Activated T-cell treated with anti-CD3 and anti-CD28 coated beads for 4 hours (primary cell): ENCODE data around the gene ZER1.

Experiments
- DNase-seq: peaks from one replicate; pipeline ENCODE4 v3.0.0-alpha.2; 2020

ZER1 gene

DNA sequence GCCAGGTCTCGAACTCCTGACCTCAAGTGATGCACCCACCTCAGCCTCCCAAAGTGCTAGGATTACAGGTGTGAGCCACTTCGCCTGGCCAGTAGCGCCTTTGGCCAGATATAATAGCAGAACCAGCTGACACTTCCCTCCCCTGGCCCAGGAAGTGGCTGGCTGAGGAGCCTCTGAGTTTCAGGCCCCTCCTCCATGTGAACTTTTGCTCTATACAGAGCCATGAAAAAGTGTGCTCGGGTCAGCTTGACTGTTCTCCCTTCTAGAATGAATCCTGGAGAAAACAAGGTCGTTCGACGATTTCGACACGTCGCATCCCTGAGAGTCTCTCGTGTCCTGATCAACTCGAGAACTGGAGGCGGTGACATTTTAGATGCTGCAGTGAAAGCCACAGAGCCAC is 39.2 kb downstream of the ZER1 start:
- DNase-seq, result no peak

DNA sequence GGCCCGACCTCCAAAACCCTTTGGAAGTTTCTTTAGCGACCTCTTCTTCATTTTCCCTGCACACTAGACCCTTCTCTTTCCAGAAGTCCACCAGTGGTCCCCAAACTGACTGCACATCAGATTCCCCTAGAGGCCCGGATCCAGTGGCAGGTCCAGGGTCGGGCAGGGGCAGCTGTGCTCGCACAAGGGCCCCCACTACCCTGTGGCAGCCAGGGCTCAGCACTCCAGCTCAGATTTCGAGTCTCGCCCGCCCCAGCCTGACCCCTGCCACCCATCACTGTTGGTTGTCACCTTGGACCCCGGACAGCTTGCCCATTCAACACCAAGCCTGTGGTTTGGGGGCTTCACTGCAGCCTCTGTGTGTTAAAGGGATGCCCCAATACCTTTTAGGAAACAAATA is 40.0 kb downstream of the ZER1 start:
- DNase-seq, result no peak

- no peak for DNase-seq
These were observed 40.6 kb downstream of the ZER1 start for GRCh38 chr9:128731093-128731492.

DNA sequence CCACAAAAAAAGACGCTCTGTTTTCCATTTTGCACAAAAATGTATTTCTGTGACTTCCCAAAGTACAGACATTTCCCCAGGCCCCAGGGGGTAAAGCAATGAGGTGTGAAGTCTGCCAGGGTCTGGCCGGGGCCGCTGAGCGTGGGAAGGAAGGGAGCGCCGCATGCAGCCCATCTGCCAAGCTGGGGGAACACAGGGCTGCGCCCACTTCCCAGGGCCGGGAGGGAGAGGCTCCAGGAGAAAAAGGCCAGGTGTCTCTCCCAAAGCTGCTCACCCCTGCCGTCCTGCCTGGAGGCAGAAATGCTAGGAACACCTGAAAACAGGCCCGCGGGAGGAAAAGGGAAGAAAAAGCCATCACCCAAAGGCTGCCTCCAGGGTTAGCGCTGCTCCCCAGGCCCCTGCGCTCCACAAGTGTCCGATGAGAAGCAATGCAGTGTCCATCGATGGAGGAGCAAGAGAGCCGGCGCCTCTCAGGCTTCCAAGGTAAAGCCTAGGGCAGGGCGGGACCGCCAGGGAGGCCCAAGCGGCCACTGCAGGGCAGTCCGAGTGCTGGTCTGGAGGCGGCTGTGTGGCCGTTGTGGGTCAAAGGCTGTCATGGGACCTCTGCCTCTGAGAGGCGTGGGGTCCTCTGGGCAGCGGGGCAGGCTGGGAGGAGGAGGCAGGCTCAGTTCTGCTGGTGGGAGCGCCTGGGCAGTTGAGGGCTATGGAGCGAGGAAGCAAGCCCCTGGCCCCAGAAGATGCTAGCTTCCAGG is 41.8 kb downstream of the ZER1 start:
- no peak for DNase-seq

DNA sequence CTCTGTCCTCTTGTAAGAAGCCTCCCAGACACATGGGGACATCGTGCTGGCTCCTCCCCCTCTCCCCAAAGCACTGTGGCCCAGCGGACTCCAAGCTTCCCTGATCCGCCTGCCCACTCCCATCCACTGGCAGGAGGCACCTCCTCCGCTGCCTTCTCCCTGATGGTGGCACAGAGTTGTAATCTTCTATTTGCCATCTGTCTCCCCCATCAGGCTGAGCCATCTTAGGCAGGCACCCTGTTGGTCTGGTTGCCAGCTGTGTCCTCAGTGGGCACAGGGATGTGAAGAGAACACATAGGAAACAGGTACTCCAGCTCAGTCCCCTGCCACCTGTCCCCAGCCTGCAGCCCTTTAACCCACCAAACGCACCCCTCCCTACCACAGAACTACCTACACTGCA is 42.4 kb downstream of the ZER1 start:
- DNase-seq, result no peak

GRCh38 chr9:128728298-128728697 is 43.4 kb downstream of the ZER1 start:
- no peak for DNase-seq

DNA sequence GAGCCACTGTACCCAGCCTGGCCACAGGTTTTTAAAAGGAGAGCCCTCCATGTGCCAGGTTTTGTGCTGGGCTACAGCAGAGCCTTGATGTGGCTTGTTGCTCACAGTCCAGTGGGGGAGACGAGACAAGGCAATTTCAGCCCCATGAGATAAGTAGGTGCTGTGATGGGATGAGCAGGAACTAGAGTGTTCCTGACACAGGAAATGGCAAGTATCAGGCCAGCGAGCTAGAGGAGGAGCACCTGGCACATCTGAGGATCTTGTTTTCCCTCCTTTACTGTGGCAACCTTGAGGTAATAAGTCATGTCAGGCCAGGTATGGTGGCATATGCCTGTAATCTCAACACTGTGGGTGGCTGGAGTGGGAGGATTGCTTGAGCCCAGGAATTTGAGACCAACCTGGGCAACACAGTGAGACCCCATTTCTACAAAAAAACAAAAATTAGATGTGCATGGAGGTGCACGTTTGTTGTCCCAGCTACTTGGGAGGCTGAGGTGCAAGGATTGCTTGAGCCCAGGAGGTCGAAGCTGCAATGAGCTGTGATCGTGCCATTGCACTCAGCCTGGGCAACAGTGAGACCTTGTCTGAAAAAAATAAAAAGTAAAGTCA is 44.0 kb downstream of the ZER1 start:
- DNase-seq, result no peak

GRCh38 chr9:128724744-128725211 is 46.9 kb downstream of the ZER1 start:
- DNase-seq, result no peak

GRCh38 chr9:128723866-128724743 is 47.6 kb downstream of the ZER1 start, which contains the start of gene ZDHHC12:
ZDHHC12 (minus strand) TSS chr9:128724127; CDS start chr9:128724093, 34 bp downstream.
- DNase-seq, result peak; percentile 96

DNA sequence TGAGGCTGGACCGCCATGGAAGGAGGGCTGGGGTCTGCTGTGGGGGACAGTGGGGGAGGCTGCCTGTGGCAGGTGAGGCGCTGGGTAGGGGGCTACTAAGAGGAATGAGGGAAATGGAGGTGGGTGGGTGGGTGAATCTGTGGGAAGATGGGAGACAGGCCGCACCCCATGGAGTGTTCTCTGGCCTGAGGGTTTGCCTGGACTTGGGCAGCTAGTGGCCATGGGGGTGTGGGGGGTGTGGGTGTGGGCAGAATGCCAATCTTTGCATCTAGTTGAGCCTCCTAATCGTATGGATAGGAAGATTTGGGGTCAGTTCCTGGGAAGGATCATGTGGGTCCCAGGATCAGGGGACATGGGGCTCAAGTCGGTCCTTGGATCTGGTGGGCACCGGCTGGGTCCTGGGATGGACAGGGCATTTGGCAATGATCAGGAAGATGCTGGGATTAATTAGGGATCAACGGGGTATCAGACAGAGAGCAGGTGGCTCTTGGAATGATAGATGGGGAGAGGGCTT is 48.3 kb downstream of the ZER1 start:
- no peak for DNase-seq

DNA sequence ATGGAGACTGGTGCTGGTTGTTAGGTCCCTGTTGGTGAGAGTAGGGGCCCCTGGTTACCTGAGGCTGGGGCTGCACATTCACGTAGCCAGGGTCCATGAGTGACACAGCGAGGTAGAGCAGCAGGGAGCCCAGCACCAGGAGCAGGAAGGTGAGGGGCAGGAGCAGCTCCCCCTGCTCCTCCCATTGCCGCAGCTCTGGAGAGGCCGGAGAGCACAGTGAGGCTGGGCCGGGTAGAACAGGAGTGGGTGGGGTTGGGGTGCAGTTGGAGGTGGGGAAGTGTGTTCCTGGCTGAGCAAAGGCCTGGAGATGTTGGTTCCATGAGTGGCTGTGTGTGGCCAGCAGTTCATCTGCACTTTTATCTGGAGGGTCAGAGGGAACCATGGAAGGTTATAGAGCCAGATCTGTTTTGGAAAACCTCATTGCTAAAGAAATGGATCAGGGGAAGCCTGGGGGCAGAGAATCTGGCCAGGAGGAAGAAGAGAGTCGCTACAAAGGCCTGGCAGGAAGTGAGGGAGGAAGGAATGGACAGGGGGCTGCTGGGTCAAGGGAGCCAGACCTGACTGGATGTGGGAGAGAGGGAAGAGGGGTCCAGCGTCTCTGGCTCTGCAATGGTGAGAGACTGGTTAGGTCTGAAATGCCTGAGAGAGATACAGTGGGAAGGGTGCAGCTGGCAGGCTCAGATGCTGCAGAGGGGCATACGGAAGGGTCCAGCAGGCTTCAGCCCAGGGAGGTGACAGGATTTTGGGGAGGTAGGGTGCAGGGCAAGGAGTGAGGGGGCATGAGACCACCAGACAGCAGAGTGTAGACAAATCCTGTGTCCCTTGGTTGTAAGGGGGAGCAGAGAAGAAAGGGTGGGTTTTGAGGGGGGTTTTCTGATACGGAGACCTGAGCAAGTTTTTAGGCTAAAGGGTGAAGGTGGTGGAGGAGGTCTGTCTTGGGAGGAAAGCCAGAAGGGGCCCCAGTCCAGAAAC is 49.1 kb downstream of the ZER1 start:
- DNase-seq, result no peak

GRCh38 chr9:128721487-128722010 is 50.2 kb downstream of the ZER1 start:
- DNase-seq, result no peak

DNA sequence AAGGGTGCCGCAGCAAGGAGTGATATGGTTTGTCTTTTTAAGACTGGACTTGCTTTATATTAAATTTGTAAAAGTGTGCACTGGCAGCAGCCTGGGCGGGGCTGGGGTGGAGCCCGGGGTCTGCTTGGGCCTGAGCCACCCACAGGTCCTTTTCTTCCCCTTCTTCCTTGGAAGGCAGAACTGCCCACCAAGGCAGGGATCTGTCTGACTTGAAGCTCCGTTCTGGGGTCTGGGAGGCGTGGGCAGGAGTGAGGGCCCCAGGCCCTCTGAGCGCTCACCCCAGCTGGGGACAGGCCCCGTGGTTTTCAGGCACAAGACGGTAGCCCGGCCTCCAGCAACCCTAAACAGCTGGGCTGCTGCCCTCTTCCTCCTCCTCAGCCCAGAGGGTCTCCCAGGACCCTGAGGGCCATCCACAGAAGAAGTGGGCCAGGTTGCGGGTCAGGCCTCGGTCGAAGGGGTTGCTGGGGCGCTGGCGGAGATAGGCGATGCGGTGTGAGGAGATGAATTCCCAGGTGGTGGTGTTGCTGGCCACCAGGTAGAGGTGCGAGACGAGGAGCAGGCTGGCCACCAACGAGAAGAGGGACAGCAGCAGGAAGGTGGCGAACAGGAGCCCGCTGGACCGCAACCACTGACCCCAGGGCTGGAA is 50.8 kb downstream of the ZER1 start:
- no peak for DNase-seq

DNA sequence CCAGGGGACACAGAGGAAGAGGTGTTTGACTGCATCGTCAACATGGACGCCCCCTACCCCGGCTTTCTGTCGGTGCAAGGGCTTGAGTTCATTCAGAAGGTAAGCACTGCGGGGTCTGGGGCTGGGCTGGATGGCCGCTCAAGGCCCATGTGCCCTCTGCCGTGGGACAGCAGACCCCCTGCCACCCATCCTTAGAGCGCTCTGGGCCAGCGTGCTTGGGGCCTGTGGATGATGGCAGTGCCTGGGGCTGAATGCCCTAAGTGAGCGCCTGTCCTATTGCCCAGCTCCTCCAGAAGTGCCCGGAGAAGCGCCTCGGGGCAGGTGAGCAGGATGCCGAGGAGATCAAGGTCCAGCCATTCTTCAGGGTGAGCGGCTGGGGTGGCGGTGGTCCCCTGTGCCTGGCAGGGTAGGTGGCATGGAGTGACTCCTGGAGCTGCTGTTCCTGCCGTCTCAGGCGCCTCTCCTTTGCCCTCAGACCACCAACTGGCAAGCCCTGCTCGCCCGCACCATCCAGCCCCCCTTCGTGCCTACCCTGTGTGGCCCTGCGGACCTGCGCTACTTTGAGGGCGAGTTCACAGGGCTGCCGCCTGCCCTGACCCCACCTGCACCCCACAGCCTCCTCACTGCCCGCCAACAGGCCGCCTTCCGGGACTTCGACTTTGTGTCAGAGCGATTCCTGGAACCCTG is 51.7 kb downstream of the ZER1 start:
- no peak for DNase-seq

GRCh38 chr9:128718475-128718874 is 53.3 kb downstream of the ZER1 start:
- DNase-seq, result no peak

DNA sequence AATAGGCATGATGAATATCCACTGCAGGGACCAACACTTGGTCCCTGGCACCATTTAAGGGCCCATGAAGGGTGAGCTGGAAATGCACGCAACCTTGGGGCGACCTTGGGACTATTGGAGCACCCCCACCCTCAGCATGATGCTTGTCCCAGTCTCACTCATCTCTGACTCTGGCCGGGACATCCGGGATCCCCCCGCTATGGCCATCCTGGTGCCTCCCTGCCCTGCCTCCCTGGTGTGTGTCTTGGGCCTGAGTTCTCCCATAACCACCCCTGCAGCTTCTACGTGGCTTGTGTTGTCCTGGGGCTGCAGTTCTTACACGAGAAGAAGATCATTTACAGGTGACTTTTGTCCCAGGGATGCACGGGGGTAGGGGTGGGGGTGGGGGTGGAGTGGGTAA is 53.7 kb downstream of the ZER1 start:
- no peak for DNase-seq

DNA sequence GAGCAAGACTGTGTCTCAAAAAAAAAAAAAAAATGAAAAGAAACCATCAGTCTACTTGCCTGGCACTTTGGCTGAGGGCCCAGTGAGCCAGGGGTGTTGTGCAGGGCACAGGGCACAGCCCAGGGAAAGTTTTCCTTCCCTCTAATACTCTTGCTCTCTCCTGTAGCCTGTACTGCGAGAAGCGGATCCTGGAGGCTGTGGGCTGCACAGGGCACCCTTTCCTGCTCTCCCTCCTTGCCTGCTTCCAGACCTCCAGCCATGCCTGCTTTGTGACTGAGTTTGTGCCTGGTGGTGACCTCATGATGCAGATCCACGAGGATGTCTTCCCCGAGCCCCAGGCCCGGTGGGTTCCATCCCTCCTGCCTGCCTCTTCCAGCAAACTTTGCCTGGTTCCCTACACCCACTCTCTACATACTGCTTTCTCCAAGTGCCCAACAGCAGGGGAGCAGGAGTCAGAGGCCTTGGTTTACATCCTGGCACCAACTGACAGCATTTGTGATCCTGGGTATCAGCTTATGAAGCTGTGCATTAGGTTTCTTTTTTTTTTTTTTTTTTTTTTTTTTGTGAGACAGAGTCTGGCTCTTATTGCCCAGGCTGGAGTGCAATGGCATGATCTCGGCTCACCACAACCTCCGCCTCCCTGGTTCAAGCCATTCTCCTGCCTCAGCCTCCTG is 55.0 kb downstream of the ZER1 start:
- no peak for DNase-seq

DNA sequence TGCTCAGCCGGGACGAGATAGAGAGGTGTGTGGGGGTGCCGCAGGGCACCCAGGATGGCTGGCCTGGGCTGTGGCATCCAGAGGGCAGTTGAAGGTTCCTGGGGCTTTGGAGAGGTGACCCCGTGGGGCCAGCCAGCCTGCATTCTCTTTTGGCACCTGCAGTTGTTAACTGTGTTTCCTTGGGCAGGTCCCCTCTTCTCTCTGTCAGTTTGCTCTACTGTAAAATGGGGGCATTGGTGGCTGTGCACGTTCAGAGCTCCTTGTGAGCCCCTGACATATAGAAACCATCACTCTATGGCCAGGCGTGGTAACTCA is 56.3 kb downstream of the ZER1 start:
- DNase-seq, result no peak

- DNase-seq, result no peak
These were observed 56.9 kb downstream of the ZER1 start for GRCh38 chr9:128714586-128715435.
